Kidney glomerular epithelial cell (primary cell): ENCODE results near the gene PWP2.
"Not testable (repeated sequence)": the region's sequence is repeated elsewhere in the genome, so short reads cannot be mapped to it uniquely, and the experiment has no call there.

Source experiments
- DNase-seq: peaks from one replicate; lab custom pipeline; 2025; lab: John Stamatoyannopoulos, UW

The PWP2 gene

GRCh38 chr21:44163167-44163653, 56.0 kb downstream of the PWP2 start:
- not testable (repeated sequence) for DNase-seq

- not testable (repeated sequence) for DNase-seq
Observed at GRCh38 chr21:44165933-44166332, 58.7 kb downstream of the PWP2 start.

- DNase-seq, result not testable (repeated sequence)
Observed at GRCh38 chr21:44167527-44167926, 60.3 kb downstream of the PWP2 start.

GRCh38 chr21:44170326-44170725, 63.1 kb downstream of the PWP2 start:
- not testable (repeated sequence) for DNase-seq

GRCh38 chr21:44170863-44171262, 63.7 kb downstream of the PWP2 start:
- DNase-seq, result not testable (repeated sequence)

- DNase-seq, result not testable (repeated sequence)
Observed at GRCh38 chr21:44171962-44172572, 64.9 kb downstream of the PWP2 start.

GRCh38 chr21:44172741-44173140, 65.5 kb downstream of the PWP2 start:
- DNase-seq, result not testable (repeated sequence)

GRCh38 chr21:44175189-44175588, 68.0 kb downstream of the PWP2 start:
- not testable (repeated sequence) for DNase-seq

GRCh38 chr21:44176127-44176526, 68.9 kb downstream of the PWP2 start:
- DNase-seq, result not testable (repeated sequence)
